Effector memory CD8-positive, alpha-beta T cell (primary cell): ENCODE data around the gene KMT5B.
"Not testable (repeated sequence)": the region's sequence is repeated elsewhere in the genome, so short reads cannot be mapped to it uniquely, and the experiment has no call there.

Experiments
- ATAC-seq: fragments of 150-1000 bp; cut with Tn5 transposase; replicated peaks from 2 replicates; pipeline ENCODE4 v1.10.0; 2021; ENCODE audit warnings: mild to moderate bottlenecking, moderate library complexity
- DNase-seq, 3 experiments: peaks; one replicate each; pipeline ENCODE4 v3.0.0; 2021
- H3K27ac Mint-ChIP-seq, 2 donors: one replicate each; pipeline ENCODE4 v1.8.0; 2022; ENCODE audit warnings: mild to moderate bottlenecking in 2 of 2, mixed read lengths in 2 of 2, moderate library complexity in 2 of 2
- H3K27me3 Mint-ChIP-seq, 2 donors: one replicate each; pipeline ENCODE4 v1.8.0; 2022; ENCODE audit warnings: mixed read lengths in 2 of 2
- H3K36me3 Mint-ChIP-seq: one replicate; pipeline ENCODE4 v1.8.0; 2022; ENCODE audit warnings: mild to moderate bottlenecking, moderate library complexity, mixed read lengths; ENCODE audit not compliant: insufficient read depth
- H3K4me1 Mint-ChIP-seq, 2 donors: one replicate each; pipeline ENCODE4 v1.8.0; 2022; ENCODE audit warnings: low read depth in 2 of 2, mixed read lengths in 2 of 2
- H3K4me3 Mint-ChIP-seq, 2 donors: one replicate each; pipeline ENCODE4 v1.8.0; 2022; ENCODE audit warnings: mild to moderate bottlenecking in 2 of 2, mixed read lengths in 2 of 2, moderate library complexity in 2 of 2
- H3K9me3 Mint-ChIP-seq, 2 donors: one replicate each; pipeline ENCODE4 v1.8.0; 2022; ENCODE audit warnings: mixed read lengths in 2 of 2
- total RNA-seq, 9 experiments: gene quantifications; one replicate each; lab custom pipeline; 2026; lab: John Stamatoyannopoulos, UW

KMT5B gene
- 37.0 to 113 (median 65.8) reads per million in 9 experiments for total RNA-seq

DNA sequence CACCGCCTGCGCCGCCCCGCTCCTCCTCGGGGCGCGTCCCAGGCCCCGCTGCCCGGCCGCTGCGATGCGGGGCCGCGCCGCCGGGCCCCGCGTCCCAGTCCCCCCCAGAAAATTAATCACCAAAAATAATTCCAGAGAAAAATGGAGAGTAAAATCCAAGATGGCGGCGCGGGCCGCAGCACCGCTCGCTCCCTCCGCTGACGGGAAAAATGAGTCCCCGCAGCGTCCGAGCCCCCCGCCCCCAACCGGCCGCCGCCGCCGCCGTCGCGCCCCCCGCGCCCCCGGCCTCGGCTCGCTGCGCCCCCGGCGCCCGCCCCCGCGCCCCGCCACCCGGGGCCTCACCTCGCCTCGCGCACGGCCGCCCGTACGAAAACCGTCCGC is at the start of gene KMT5B:
TSS of gene KMT5B (minus strand) at position 162 of the 381 bp plus-strand sequence. CDS start 23,220 bp downstream, outside the sequence.
- ATAC-seq = peak; percentile 15
- DNase-seq = peak in 1 of 3 experiments; percentile 46

DNA sequence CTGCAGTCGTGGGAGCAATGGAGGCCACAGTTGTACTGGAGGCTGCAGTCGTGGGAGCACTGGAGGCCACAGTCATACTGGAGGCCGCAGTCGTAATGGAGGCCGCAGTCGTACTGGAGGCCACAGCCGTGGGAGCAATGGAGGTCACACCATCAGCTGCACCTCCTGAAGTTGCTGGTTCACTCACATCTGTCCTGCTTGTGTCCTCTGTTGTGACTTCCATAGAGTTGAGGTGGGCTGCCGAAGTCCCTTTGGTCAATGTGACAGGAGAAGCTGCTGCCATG is 49.4 kb upstream of the KMT5B start:
- no peaks in the 10 kb centered on the region for H3K27me3 Mint-ChIP-seq
- H3K36me3 Mint-ChIP-seq = peaks cover 10% of the 10 kb centered on the region
- no peak for DNase-seq
- no peak overlapping the region for H3K4me3 Mint-ChIP-seq
- no peak overlapping the region for H3K27ac Mint-ChIP-seq
- ATAC-seq = no peak
- H3K9me3 Mint-ChIP-seq = no peaks in the 10 kb centered on the region
- H3K4me1 Mint-ChIP-seq = peaks cover 4 to 6% of the 10 kb centered on the region in 2 donors

More for the DNA sequence above, at the start of gene KMT5B:
- Mint-ChIP-seq H3K27me3 (peaks cover 6 to 14% of the 10 kb centered on the region in 2 donors), H3K4me3 (peak within 1 kb of the TSS; percentile 85 to 98), H3K9me3 (no peaks in the 10 kb centered on the region), H3K27ac (peak within 1 kb of the TSS; percentile 93 to 97), H3K4me1 (peaks cover 39 to 48% of the 10 kb centered on the region in 2 donors), H3K36me3 (peaks cover 42% of the 10 kb centered on the region)

DNA sequence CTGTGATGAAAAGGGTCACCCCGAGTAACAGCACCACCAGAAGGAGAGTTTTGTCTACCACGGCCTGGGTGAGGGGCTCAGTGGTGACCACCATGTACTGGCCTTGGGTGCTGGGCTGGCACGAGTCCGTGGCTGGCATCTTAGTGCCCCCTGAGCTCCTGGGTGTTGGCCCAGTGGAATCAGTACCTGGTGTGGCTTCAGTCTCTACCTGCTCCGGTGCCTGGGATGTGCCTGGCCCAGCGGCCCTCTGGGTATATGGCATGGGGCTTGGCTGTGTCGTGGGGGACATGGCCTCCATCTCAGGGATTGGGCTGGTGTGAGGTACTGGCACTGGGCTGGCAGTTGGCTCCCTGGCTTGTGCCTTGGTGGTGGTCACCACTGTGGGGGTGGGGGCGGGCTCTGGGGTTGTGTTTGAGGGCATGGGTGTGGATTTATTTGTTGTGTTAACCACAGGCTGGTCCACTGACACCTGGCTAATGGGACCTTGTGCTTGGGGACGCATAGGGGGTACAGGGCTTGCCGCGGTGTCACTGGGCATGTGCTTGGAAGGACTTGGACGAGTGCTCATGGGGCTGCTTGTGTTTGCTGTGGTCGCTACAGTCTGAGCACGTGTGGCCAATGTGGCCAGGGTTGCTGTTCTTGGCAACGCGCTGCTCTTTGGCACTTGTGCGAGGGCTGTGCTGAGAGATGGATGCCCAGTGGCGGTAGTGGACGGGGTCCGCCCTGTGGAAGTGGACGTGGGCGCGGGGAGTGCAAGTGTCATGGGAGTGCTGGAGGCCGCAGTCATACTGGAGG is 48.9 kb upstream of the KMT5B start:
- Mint-ChIP-seq H3K4me3 (no peak overlapping the region), H3K4me1 (peaks cover 6 to 8% of the 10 kb centered on the region in 2 donors), H3K9me3 (no peaks in the 10 kb centered on the region), H3K27me3 (no peaks in the 10 kb centered on the region), H3K36me3 (peaks cover 10% of the 10 kb centered on the region), H3K27ac (no peak overlapping the region)
- ATAC-seq (no peak), DNase-seq (no peak)

DNA sequence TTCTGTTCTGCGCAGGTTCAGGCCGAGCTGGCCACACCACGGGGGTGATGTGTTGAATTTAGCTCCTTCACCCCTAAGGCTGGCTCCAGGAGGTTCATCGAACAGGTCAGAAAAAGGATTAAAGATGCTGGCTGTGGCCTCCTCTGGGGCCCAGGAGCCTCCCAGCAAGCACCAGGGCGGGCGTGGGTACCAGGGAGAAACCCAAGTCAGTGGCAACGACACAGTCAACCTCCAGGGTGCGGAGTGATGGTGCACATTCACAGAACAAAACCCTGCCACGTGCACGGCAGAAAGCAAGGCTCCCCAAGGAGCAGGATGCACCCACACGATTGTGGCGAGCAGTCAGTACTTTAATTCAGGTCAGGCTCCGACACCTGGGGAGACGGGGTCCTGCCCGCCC is 47.9 kb upstream of the KMT5B start:
- Mint-ChIP-seq H3K9me3 (no peaks in the 10 kb centered on the region), H3K4me1 (peaks cover 6 to 8% of the 10 kb centered on the region in 2 donors), H3K4me3 (no peak overlapping the region), H3K27me3 (peaks cover 0 to 8% of the 10 kb centered on the region in 2 donors), H3K27ac (no peak overlapping the region), H3K36me3 (peaks cover 10% of the 10 kb centered on the region)
- no peak for ATAC-seq
- no peak for DNase-seq

DNA sequence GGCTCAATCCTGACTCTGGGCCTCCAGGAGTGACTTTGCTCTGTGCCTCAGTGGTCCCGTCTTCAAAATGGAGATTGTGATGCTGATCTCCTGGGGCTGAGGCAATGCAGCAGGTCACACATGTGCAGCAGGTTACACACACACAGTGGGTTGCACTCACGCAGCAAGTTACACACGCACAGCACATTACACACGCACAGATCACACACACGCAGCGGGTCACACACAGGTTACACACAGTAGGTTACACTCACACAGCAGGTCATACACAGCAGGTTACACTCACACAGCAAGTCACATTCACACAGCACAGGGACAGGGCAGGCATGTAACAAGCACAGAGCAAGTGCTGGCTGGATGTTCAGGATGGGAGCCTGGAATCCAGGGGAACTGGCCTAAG is 47.4 kb upstream of the KMT5B start:
- H3K4me3 Mint-ChIP-seq = no peak overlapping the region
- H3K27ac Mint-ChIP-seq = no peak overlapping the region
- peaks cover 6 to 8% of the 10 kb centered on the region in 2 donors for H3K4me1 Mint-ChIP-seq
- no peaks in the 10 kb centered on the region for H3K9me3 Mint-ChIP-seq
- no peak for ATAC-seq
- peaks cover 10% of the 10 kb centered on the region for H3K36me3 Mint-ChIP-seq
- no peak for DNase-seq
- H3K27me3 Mint-ChIP-seq = peaks cover 0 to 9% of the 10 kb centered on the region in 2 donors

DNA sequence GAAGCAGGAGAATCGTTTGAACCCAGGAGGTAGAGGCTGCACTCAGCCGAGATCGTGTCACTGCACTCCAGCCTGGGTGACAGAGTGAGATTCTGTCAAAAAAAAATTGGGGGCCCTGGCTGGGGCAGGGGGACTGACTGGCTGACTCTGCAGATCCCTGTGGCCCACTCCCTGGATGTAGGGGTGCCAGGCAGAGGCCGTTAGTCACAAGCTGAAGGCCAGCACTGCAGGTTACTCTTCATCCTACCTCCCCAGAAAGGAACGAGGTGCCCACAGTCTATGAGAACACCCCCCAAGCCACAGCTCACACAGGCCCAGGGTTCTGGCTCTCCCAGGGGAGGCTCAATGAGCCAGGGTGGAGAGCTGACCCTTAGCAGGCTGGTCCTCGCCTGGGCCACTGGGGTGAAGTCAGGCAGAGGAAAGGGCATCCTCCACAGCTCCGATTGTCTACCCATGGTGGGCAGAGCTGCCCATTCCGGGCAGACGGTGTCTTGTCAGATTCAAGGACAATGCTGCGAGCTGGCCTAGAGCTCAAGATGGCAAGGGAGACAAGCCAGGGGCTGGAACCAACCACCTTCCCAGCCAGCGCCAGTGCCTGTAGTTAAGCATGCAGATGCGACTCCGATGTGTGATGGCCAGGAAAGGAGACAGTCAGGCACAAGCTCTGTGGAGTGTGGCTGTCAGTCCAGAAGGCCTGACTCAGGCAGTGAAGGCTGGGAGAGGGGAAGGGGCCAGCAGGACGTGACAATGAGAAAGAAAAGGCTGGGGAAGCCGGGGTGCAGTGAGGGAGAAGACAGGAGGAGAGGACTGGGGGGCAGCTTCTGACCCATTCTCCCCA is 46.2 kb upstream of the KMT5B start:
- H3K9me3 Mint-ChIP-seq = no peaks in the 10 kb centered on the region

DNA sequence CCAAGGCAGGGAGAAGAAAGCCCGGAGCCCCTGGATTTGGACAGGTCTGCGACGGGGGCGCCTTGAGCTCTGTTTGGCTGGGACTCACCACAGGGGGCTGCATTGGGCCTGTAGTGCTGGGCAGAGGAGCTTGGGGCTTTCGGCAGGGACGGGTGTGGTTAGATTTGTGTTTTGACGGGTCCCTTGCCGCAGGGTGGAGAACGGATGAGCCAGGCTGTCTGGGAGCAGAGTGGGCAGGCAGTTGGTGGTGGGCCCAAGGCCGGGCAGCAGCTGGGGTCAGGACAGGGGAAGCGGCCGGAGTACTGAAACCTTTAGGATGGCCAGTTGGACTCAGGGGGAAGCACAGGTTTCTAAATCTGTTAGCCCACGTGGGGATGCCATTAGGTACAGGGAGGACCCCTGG is 45.3 kb upstream of the KMT5B start:
- Mint-ChIP-seq H3K36me3 (peaks cover 12% of the 10 kb centered on the region), H3K27ac (peak overlapping the region in 1 of 2 donors; percentile 78), H3K4me1 (peaks cover 0 to 8% of the 10 kb centered on the region in 2 donors), H3K4me3 (no peak overlapping the region), H3K27me3 (peaks cover 0 to 24% of the 10 kb centered on the region in 2 donors), H3K9me3 (no peaks in the 10 kb centered on the region)
- ATAC-seq = no peak
- no peak for DNase-seq

More for the DNA sequence above, 46.2 kb upstream of the KMT5B start:
- Mint-ChIP-seq H3K4me3 (no peak overlapping the region), H3K4me1 (peaks cover 0 to 8% of the 10 kb centered on the region in 2 donors), H3K36me3 (peaks cover 12% of the 10 kb centered on the region), H3K27me3 (peaks cover 0 to 14% of the 10 kb centered on the region in 2 donors), H3K27ac (no peak overlapping the region)
- ATAC-seq (no peak), DNase-seq (no peak)

DNA sequence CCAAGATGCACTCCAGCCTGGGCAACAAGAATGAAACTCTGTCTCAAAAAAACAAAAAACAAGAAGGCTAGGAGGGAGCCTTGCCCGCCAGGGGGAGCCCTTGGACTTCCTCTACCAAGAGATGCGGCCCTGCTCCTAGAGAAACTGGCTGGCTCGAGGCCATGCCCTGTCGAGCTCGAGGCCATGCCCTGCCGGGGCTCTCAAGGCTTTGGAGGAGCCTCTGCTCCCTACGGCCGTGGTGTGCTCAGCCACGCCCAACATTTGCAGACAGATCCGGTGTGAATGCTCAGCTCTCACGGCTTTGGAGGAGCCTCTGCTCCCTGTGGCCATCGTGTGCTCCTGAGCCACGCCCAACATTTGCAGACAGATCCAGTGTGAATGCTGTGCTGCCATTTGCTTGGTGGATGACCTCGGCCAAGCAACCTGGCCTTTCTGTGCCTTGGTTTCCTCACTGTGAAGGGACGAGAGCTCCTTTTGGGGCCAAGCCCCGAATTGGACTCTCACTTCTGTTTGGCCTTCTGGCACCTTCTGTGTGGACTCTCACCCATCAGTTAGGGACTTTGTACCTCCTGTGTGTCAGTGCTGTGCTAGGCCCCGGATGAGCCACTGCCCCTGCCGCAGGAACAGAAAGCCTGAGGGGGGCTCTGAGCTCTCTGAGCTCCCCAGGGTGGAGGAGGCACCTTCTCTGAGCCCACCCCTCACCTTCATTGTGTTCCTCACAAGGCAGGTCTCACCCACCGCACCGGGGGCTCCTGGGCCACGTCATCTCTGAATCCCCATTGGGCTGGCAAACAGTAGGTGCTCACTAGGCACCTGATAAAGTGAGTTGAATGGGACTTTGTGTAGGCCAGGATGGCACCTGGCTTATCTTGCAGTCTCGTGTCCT is 44.6 kb upstream of the KMT5B start:
- H3K4me3 Mint-ChIP-seq = no peak overlapping the region

DNA sequence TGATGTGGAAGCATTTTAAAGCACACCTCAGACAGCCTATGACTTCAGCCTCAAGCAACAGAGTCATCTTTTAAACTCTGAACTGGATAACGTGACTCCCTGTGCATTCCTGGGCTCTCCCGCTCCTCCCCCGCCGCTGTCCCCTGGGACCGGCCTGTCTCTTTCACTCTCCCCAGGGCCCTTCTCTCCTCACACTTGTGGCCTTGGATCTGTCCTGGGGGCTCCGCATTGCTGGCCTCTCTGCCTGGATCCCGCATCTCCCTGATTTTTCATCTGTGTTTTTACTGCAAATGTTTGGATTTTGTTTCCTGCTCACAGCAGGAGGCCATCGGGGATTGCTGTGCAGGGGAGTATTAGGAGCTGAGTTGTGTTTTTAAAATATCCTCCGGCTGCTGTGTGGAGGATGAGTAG is 43.2 kb upstream of the KMT5B start:
- DNase-seq (no peak), ATAC-seq (no peak)
- Mint-ChIP-seq H3K4me1 (peaks cover 0 to 8% of the 10 kb centered on the region in 2 donors), H3K36me3 (peaks cover 3% of the 10 kb centered on the region), H3K27ac (no peak overlapping the region), H3K27me3 (peaks cover 0 to 24% of the 10 kb centered on the region in 2 donors), H3K9me3 (no peaks in the 10 kb centered on the region), H3K4me3 (no peak overlapping the region)

More for the DNA sequence above, 44.6 kb upstream of the KMT5B start:
- H3K36me3 Mint-ChIP-seq = peaks cover 9% of the 10 kb centered on the region
- no peaks in the 10 kb centered on the region for H3K9me3 Mint-ChIP-seq
- peaks cover 0 to 8% of the 10 kb centered on the region in 2 donors for H3K4me1 Mint-ChIP-seq
- DNase-seq = peak; percentile 92 to 95 (median 93)
- peak overlapping the region in 1 of 2 donors; percentile 78 for H3K27ac Mint-ChIP-seq
- peaks cover 0 to 24% of the 10 kb centered on the region in 2 donors for H3K27me3 Mint-ChIP-seq
- ATAC-seq = peak; percentile 97

DNA sequence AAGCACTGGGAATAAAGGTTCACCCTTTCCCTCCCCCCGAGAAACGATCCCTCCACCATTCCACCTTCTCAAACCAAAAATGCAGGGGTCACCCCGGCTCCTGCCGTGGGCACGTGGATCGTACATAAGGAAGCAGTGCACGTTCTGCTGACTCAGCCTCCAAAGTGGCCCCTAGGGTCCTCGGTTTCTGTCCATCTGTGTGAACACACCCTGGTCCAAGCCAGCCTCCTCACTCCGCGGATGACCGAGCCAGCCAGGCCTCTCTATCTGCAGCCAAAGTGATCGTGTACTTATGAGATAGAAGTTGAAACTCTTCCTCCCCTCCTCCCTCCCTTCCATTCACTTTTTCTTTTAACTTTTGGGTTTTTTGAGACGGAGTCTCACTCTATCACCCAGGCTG is 42.4 kb upstream of the KMT5B start:
- peaks cover 0 to 24% of the 10 kb centered on the region in 2 donors for H3K27me3 Mint-ChIP-seq
- no peak for DNase-seq
- H3K27ac Mint-ChIP-seq = no peak overlapping the region

DNA sequence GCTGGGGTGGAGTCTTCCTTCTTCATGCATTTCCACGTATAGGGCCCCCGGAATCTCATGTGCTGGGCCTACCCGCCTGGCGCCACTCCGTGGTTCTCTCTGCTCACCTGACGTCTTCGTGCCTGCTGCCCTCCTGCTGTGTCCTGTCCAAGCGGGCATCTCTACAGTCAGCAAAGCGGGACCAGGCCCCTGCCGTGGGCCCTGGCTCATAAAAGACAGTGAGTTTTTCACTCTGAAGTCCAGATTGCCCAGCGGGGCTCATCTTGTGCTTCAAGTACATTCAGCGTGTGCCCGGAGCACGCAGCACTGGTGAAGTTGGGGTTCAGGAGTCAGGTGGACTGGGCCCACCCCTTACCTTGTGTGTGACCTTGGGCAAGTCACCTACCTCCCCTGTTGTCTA is 41.3 kb upstream of the KMT5B start:
- peaks cover 0 to 24% of the 10 kb centered on the region in 2 donors for H3K27me3 Mint-ChIP-seq
- H3K9me3 Mint-ChIP-seq = no peaks in the 10 kb centered on the region
- H3K36me3 Mint-ChIP-seq = peaks cover 6% of the 10 kb centered on the region
- no peak overlapping the region for H3K4me3 Mint-ChIP-seq
- DNase-seq (no peak), ATAC-seq (no peak)
- no peak overlapping the region for H3K27ac Mint-ChIP-seq
- H3K4me1 Mint-ChIP-seq = peaks cover 0 to 6% of the 10 kb centered on the region in 2 donors

More for the DNA sequence above, 42.4 kb upstream of the KMT5B start:
- ATAC-seq = no peak
- Mint-ChIP-seq H3K36me3 (peaks cover 3% of the 10 kb centered on the region), H3K9me3 (no peaks in the 10 kb centered on the region), H3K4me1 (peaks cover 0 to 7% of the 10 kb centered on the region in 2 donors), H3K4me3 (no peak overlapping the region)

DNA sequence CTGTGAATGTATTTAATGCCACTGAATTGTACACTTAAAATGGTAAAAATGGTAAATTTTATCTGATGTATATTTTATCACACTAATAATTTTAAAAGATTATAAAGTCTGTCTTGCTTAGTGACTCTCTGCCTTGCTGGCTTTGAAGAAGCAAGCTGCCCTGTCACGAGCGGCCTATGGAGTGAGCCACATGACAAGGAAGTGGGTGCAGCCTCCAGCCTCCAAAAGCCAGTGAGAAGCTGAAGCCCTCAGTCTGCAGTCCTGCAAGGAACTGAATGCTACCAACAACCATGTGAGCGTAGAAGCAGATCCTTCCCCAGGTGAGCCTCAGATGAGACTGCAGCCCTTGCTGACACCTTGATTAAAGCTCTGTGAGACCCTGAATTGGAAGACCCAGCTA is 38.7 kb upstream of the KMT5B start:
- H3K36me3 Mint-ChIP-seq = peaks cover 9% of the 10 kb centered on the region
- H3K4me3 Mint-ChIP-seq = no peak overlapping the region
- ATAC-seq (no peak), DNase-seq (no peak)
- H3K27me3 Mint-ChIP-seq = peaks cover 0 to 23% of the 10 kb centered on the region in 2 donors
- no peaks in the 10 kb centered on the region for H3K9me3 Mint-ChIP-seq
- no peak overlapping the region for H3K27ac Mint-ChIP-seq
- no peaks in the 10 kb centered on the region for H3K4me1 Mint-ChIP-seq

DNA sequence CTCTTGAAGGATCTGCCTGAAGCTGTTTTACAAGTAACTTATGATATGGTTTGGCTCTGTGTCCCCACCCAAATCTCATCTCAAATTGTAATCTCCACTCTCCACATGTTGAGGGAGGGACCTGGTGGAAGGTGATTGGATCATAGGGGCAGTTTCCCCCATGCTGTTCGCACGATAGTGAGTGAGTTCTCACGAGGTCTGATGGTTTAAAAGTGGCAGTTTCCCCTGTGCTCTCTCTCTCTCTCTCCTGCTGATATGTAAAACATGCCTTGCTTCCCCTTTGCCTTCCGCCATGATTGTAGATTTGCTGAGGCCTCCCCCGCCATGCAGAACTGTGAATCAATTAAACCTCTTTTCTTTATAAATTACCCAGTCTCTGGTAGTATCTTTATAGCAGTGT is 31.8 kb upstream of the KMT5B start:
- H3K4me1 Mint-ChIP-seq, H3K27me3 Mint-ChIP-seq, DNase-seq, ATAC-seq, H3K27ac Mint-ChIP-seq, H3K36me3 Mint-ChIP-seq, H3K9me3 Mint-ChIP-seq, H3K4me3 Mint-ChIP-seq: not testable (repeated sequence)
